ENCODE measurements around the gene CA4.
A peak's percentile ranks its signal among the peaks of the same experiment; 100 is the strongest.

Gene CA4

DNA sequence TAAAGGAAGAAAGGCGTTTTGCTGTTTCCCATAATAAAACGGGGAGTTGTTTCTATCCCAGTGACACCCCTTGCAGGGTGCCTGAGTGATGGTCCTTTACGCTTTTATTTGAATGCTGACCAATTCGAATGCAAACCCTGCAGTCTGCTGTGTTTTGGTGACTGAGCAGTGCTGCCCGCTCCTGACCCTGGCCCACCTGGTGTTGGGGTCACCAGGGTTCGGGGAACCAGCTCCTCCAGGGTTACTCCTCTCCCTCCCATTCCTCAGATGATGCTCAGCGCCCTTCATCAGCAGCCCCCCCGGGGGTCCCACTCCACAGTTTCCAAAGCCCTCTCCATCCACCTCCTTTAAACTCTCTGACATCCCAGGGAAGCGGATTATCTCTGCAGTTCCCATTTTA is 6.0 kb downstream of the CA4 start:
- no peak for DNase-seq

DNA sequence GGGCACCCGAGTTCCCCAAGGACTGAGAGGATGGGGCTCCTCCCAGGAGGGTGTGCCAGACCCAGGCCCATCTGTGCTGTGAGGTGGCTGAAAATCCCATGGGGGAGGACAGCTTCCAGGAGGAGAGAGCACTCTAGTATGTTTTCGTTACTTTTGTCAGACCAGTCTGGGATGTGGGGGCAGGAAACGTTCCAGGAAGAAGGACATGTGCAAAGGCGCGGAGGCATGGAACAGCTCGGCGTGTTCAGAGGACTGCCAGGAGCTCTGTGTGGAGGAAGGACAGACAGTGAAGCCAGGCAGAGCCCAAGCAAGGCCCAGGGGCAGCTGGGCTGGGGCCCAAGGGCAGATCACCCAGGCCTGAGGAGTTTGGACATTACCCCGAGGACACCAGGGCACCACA is 7.0 kb downstream of the CA4 start:
- no peak for DNase-seq

DNA sequence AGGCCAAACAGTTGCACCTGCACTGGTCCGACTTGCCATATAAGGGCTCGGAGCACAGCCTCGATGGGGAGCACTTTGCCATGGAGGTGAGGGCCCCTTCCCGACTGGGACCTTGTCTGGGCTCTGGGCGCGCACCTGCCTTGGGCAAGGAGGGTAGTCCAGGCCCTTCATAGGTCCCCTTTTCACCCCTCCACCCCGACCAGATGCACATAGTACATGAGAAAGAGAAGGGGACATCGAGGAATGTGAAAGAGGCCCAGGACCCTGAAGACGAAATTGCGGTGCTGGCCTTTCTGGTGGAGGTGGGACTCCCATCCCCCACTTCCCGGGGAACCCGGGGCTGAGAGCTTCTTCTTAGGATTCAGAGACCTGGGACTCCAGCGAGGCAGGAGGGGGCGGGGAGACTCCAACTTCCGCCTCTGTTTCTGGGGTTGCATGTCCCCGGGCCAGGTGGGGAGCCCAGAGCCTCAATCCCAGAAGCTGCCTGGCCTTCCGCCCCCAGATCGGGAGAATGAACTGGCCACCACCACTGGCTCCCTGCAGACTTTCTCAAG is 7.8 kb downstream of the CA4 start:
- no peak for DNase-seq

DNA sequence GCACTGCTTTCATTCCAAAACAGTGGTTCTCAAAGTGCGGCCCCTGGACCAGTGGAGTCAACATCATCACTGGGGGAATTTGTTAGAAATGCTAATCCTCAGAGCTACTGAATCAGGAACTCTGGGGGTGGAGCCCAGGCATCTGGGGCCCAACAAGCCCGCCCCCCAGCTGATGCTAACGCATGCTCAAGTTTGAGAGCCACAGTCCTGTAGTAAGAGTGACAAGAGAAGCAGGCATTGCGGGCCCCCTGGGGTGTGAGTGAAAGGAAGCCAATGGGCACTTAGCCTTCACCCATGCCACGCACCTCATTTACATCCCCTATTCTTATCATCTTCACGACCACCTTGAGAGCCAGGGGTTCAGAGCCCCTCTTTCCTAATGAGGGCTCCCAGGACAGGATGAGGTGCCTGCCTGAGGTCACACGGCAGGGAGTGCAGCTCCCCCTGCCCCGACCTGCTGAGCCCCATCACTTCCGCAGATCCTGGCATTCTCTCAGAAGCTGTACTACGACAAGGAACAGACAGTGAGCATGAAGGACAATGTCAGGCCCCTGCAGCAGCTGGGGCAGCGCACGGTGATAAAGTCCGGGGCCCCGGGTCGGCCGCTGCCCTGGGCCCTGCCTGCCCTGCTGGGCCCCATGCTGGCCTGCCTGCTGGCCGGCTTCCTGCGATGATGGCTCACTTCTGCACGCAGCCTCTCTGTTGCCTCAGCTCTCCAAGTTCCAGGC is 9.1 kb downstream of the CA4 start:
- DNase-seq, result no peak

DNA sequence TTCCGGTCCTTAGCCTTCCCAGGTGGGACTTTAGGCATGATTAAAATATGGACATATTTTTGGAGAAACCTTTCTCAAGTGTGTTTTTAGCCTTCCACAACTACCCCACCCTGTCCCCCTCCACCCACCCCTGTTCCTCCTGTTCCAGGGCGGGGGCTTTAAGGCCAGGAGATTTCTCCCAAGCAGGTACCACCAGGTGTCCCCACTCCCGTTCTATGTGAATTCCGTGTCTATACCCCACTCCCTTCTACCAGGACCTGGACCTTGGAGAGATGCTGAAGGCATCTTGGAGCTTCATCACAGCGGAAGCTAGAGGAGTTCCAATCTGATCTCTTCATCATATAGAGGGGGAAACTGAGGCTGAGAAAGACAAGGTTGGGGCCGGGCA is 9.7 kb downstream of the CA4 start:
- no peak for DNase-seq

- peak; percentile 49 for DNase-seq
Observed at GRCh38 chr17:60160829-60161501, 11.2 kb downstream of the CA4 start.

DNA sequence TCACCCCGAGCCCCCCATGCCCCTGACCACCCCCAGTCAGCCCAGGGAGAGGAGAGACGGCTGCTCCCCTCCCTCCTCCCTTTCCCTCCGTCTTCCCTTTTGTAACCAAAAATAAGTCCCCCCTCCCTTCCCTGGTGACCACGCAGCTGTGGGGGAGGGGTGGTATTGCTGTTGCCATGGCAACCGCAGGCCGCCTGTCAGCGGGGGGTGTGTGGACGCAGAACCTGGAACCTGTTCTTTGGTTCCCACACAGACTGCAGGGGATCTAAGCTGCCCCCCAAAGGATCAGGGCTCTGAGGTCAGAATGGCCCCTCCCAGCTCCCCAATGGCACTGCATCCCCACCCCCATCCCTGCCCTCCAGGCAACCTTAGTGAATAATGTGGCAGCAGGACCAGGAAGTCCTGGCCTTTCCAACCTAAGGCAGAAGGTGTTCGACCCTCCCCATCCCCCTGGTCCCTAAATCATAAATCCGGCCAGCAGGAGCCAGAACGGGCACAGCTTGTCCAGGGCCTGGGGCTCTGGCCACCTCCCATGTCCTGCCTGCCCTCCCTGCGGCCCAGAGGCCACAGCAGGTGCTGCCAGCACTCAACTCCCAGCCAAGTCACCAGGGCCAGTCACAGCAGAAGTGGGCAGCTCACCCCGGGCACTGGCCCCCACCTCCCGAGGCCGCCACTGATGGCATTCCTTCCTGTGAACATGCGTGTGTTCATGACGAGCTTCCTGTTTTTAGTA is 12.0 kb downstream of the CA4 start:
- DNase-seq, result peak; percentile 42

DNA sequence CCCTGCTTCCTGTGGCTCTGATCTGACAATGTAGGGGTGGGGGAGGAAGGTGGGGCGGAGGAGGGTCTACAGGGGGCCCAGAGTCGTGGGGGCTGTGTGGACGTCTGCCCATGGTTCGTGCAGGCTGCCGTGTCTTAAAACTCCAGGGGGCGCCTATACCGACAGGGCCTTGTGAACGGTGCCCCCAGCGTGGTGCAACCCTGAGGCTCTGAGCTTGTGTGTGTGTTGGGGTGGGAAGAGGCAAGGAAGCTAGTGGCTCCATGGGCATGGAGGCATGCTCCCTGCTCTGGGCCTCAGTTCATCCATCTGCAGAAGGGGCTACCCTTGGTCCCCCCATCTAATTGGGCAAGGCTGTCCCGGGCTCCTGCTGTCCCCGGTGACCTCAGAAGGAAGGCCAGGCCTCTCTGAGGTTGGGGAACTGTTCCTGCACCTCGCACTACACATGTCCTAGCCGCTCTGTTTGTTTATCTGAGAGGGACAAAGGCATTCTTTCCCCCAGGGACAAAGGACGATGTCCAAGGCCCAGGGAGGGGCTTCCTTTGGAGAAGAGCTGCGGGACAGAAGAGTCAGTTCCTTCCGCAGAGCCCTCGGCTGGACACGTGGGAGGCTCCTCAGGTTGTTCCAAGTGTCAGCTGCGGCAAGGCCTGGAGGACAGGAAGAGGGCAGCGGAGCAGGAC is 13.5 kb downstream of the CA4 start:
- DNase-seq, result peak; percentile 61

DNA sequence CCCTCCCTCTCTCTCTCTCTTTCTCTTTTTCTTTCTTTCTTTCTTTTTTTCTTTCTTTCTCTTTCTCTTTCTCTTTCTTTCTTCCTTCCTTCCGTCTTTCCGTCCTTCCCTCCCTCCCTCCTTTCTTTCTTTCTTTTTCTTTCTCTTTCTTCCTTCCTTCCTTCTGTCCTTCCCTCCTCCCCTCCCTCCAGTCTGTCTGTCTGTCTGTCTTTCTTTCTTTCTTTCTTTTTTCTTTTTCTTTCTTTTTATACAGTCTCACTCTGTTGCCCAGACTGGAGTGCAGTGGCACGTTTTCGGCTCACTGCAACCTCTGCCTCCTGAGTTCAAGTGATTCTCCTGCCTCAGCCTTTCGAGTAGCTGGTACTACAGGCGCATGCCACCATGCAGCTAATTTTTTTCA is 14.4 kb downstream of the CA4 start:
- no peak for DNase-seq

DNA sequence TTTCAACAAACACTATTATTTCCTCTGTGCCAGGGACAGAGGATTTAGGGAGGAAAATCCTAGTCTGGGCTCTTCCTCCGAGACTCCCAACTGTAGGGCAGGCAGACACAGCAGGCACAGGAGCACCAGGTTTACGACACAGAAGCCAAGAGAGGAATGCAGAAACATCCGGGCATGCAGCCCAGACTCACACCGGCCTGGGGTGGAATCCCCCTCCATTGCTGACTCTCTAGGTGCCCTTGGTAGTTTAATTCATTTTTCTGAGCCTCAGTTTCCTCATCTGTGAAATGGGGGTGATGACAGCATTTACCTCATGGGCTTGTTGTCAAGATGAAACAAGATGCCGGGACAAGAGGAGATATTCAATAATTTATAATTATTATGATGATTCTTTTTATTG is 14.9 kb downstream of the CA4 start:
- no peak for DNase-seq

- no peak for DNase-seq
Observed at GRCh38 chr17:60165223-60165622, 15.4 kb downstream of the CA4 start.

- peak; percentile 26 for DNase-seq
Observed at GRCh38 chr17:60165971-60166370, 16.2 kb downstream of the CA4 start.

GRCh38 chr17:60167065-60167741 is 17.4 kb downstream of the CA4 start:
- peak; percentile 74 for DNase-seq

DNA sequence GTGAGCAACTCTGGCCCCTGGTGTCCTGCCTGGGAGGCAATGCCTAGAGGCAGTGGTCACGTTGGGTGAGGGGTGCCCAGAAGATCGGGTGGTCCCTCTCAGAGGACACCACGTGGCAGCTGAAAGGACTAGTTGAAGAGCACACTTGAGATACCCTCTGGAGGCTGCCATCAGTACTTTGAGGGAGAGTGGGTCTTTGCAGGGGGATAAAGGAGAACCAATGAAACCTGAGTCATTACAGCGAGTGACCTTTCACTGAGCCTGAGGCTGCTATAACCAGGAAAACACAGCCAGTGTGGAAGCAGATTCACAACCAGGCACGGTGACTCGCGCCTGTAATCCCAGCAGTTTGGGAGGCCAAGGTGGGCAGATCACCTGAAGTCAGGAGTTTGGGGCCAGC is 18.9 kb downstream of the CA4 start:
- peak; percentile 22 for DNase-seq

DNA sequence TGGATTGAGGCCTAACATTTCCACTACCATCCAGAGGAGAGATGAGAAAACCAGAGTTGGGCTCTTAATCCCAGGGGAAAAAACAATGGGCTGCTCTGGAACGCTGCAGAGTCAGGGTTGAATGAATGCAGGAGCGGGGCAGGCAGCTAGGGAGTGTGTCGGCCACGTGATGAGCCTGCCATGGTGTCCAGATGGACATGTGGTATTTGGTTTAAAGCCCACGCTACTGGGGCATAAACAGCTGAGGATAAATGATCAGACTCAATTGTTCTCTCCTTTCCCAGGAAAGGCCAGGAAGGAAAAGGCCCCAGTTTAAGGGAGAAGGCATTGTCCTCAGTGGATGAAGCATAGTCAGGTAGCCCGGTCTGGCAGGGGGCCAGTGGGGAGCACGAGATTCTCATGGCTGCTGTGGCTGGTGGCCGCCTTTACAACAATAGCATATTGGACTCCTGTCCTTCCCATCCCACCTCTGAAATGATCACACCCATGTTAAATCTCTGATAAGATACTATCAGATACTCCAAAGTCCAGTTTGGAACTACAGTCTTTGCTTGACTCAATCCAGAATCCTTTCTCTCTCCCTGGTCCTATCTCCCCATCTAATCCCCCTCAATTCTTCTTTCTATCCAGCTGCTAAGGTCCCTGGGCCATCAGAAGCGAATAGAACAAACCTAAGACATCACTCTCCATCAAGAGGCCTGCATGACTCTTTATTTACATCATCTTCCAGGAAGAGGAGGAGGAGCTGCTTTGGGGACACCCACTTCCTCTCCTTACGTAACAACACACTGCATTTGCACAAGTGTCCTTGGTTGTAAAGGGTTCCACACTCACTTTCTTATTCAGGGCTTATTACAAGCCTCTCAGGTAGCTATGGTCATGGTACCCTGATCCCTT is 20.4 kb downstream of the CA4 start:
- peak; percentile 39 for DNase-seq

- peak; percentile 92 for DNase-seq
Observed at GRCh38 chr17:60170835-60171752, 21.3 kb downstream of the CA4 start.

- no peak for DNase-seq
Observed at GRCh38 chr17:60171753-60172079, 21.9 kb downstream of the CA4 start.

DNA sequence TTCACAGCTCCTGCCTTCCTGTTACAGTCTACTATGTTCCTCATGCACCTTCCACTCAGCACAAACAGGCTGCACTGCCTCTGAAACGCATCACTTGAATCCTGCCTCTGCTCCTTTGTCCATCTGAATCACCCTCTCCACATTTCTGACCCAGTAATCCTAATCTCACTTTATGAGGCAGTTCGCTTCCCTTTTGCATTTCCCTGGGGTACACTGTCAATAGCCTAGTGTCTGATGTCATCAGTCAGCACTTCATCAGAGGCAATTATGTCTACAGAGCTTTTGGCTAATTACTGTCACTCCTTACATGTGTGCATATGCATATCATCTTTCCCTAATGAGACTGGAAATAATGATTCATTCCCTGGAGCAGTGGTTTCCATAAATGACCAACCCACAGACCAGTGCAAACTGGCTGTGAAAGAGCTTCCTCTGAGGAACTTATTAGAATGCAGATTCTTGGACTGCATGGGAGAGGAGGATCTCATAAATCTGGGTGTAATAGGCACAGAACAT is 23.6 kb downstream of the CA4 start:
- DNase-seq, result peak; percentile 99

- DNase-seq, result no peak
Observed at GRCh38 chr17:60174035-60174434, 24.3 kb downstream of the CA4 start.

- DNase-seq, result peak; percentile 34
Observed at GRCh38 chr17:60174767-60175166, 25.0 kb downstream of the CA4 start.
